Left lung (tissue), 10 donors: ENCODE results near the gene TAF12. TPM values are rescaled to one million over a fixed set of nuclear protein-coding genes. Genes with fewer than 3 reads are reported as not detected.
"Not testable (repeated sequence)": the region's sequence is repeated elsewhere in the genome, so short reads cannot be mapped to it uniquely, and the experiment has no call there.

Experiments used
- ATAC-seq: fragments of 200-7000 bp; cut with Tn5 transposase; one replicate; pipeline ENCODE4 v1.9.1; 2020; ENCODE audit warnings: moderate library complexity
- DNase-seq, 4 donors: peaks; one replicate each; pipeline ENCODE4 v3.0.0-alpha.2; 2013 to 2020
- H3K27ac ChIP-seq, 2 donors: fragments of 200-600 bp; sonication (generic) in 1 of 2; one replicate each; pipeline versions ENCODE4 v1.5.0 to v1.8.0; 2020 to 2021
- H3K27me3 ChIP-seq, 2 donors: fragments of 200-600 bp; sonication (generic) in 1 of 2; one replicate each; pipeline versions ENCODE4 v1.5.0 to v1.8.0; 2020 to 2021
- H3K36me3 ChIP-seq, 2 donors: fragments of 200-600 bp; sonication (generic) in 1 of 2; one replicate each; pipeline versions ENCODE4 v1.5.0 to v1.8.0; 2020 to 2021
- H3K4me1 ChIP-seq, 2 donors: fragments of 200-600 bp; one replicate each; pipeline ENCODE4 v1.8.0; 2021
- H3K4me3 ChIP-seq, 2 donors: fragments of 200-600 bp; sonication (generic) in 1 of 2; one replicate each; pipeline versions ENCODE4 v1.5.0 to v1.8.0; 2020 to 2021; ENCODE audit warnings: mild to moderate bottlenecking in 1 of 2
- H3K9me3 ChIP-seq, 2 donors: fragments of 200-600 bp; sonication (generic) in 1 of 2; one replicate each; pipeline versions ENCODE4 v1.5.0 to v1.8.0; 2020 to 2021
- CTCF ChIP-seq, 2 donors: fragments of 200-600 bp; sonication (generic) in 1 of 2; IDR thresholded peaks; one replicate each; pipeline versions ENCODE4 v1.5.0 to v1.8.0; 2021; ENCODE audit warnings: antibody characterized with exemption in 2 of 2
- intact Hi-C, 2 donors: fragments of 100-400 bp; cut with DNase I; formaldehyde crosslinking; loops; one replicate each; pipeline versions ENCODE4 v1.11.2 to v1.14.2; 2022
- polyA plus RNA-seq, 6 donors: library from polyadenylated mRNA; unstranded; fragments of 120-200 nt; gene quantifications; one replicate each; pipeline ENCODE4 v1.2.1, GENCODE V29; 2013; ENCODE audit not compliant: insufficient read length in 6 of 6
- total RNA-seq, 2 donors: library from RNA; stranded (reverse); fragmentation: NEBNext Ultra II Directional; extraction: Animal tissue kit (Norgen Biotek cat#: 25700); gene quantifications; one replicate each; pipeline ENCODE4 v1.2.1, GENCODE V29; 2021
- donor health status: DM: no; HTN: yes; CAD: no.
- donor health status: DM: no; HTN: no; CAD: no.

The TAF12 gene
- total and polyA plus RNA-seq, 8 donors, result 23.2 to 33.2 (median 31.0) TPM

- DNase-seq, result no peak
- peaks cover 21 to 40% of the 10 kb centered on the region in 2 donors for H3K4me1 ChIP-seq
- H3K27me3 ChIP-seq, result no peaks in the 10 kb centered on the region
- intact Hi-C loops, result no loop called here
- no peak for ATAC-seq
- peaks cover 0 to 62% of the 10 kb centered on the region in 2 donors for H3K36me3 ChIP-seq
- H3K9me3 ChIP-seq, result no peaks in the 10 kb centered on the region
- peak overlapping the region in 1 of 2 donors; percentile 86 for H3K4me3 ChIP-seq
- TF ChIP-seq CTCF (IDR thresholded peaks at IDR 0.05), result no peak
- peak overlapping the region in 1 of 2 donors; percentile 92 for H3K27ac ChIP-seq
These were observed 63.5 kb downstream of the TAF12 start for GRCh38 chr1:28579401-28579800.

- Histone ChIP-seq H3K9me3 (no peaks in the 10 kb centered on the region), H3K4me3 (peak overlapping the region in 1 of 2 donors; percentile 86), H3K27me3 (no peaks in the 10 kb centered on the region), H3K36me3 (peaks cover 0 to 68% of the 10 kb centered on the region in 2 donors), H3K4me1 (peaks cover 21 to 40% of the 10 kb centered on the region in 2 donors), H3K27ac (peak overlapping the region in 1 of 2 donors; percentile 92)
- DNase-seq, result no peak
- TF ChIP-seq CTCF (IDR thresholded peaks at IDR 0.05), result no peak
- ATAC-seq, result no peak
- intact Hi-C loops, result no loop called here
These were observed 64.1 kb downstream of the TAF12 start for GRCh38 chr1:28578696-28579218.

GRCh38 chr1:28577738-28578536 lies 64.9 kb downstream of the TAF12 start:
- DNase-seq (no peak), ATAC-seq (no peak)
- Histone ChIP-seq H3K4me3 (no peak overlapping the region), H3K36me3 (peaks cover 0 to 76% of the 10 kb centered on the region in 2 donors), H3K4me1 (peaks cover 19 to 37% of the 10 kb centered on the region in 2 donors), H3K9me3 (no peaks in the 10 kb centered on the region), H3K27ac (peak overlapping the region in 1 of 2 donors; percentile 37), H3K27me3 (no peaks in the 10 kb centered on the region)
- TF ChIP-seq CTCF (IDR thresholded peaks at IDR 0.05), result no peak
- intact Hi-C loops, result no loop called here

GRCh38 chr1:28577052-28577678 lies 65.7 kb downstream of the TAF12 start:
- no peaks in the 10 kb centered on the region for H3K27me3 ChIP-seq
- intact Hi-C loops, result no loop called here
- ATAC-seq (no peak), DNase-seq (no peak)
- TF ChIP-seq CTCF (IDR thresholded peaks at IDR 0.05), result no peak
- H3K4me1 ChIP-seq, result peaks cover 18 to 33% of the 10 kb centered on the region in 2 donors
- peak overlapping the region in 1 of 2 donors; percentile 21 for H3K27ac ChIP-seq
- peaks cover 0 to 84% of the 10 kb centered on the region in 2 donors for H3K36me3 ChIP-seq
- no peak overlapping the region for H3K4me3 ChIP-seq
- no peaks in the 10 kb centered on the region for H3K9me3 ChIP-seq

GRCh38 chr1:28573564-28573963 lies 69.3 kb downstream of the TAF12 start:
- H3K4me3 ChIP-seq, result no peak overlapping the region
- no peaks in the 10 kb centered on the region for H3K9me3 ChIP-seq
- ATAC-seq, result no peak
- no peak for DNase-seq
- H3K4me1 ChIP-seq, result peaks cover 0 to 11% of the 10 kb centered on the region in 2 donors
- peaks cover 0 to 100% of the 10 kb centered on the region in 2 donors for H3K36me3 ChIP-seq
- no peak overlapping the region for H3K27ac ChIP-seq
- intact Hi-C loops, result no loop called here
- TF ChIP-seq CTCF (IDR thresholded peaks at IDR 0.05), result no peak
- no peaks in the 10 kb centered on the region for H3K27me3 ChIP-seq

GRCh38 chr1:28572891-28573290 lies 70.0 kb downstream of the TAF12 start:
- DNase-seq, H3K27ac ChIP-seq, ATAC-seq, H3K27me3 ChIP-seq, H3K9me3 ChIP-seq, H3K4me1 ChIP-seq, intact Hi-C loops, H3K4me3 ChIP-seq: not testable (repeated sequence)
- peaks cover 0 to 100% of the 10 kb centered on the region in 2 donors for H3K36me3 ChIP-seq
